NCI-H1930 (cell line): ENCODE data around the gene LRRC59.
"Not testable (repeated sequence)": the region's sequence is repeated elsewhere in the genome, so short reads cannot be mapped to it uniquely, and the experiment has no call there.

Experiments
- DNase-seq, 2 experiments: peaks; one replicate each; lab custom pipeline; 2025; lab: John Stamatoyannopoulos, UW

LRRC59 gene

GRCh38 chr17:50397111-50397918, at the start of gene LRRC59:
Gene LRRC59, minus strand, starts transcription at chr17:50397523. Its CDS starts 206 bp downstream, at chr17:50397317.
- peak; percentile 62 to 86 for DNase-seq

DNA sequence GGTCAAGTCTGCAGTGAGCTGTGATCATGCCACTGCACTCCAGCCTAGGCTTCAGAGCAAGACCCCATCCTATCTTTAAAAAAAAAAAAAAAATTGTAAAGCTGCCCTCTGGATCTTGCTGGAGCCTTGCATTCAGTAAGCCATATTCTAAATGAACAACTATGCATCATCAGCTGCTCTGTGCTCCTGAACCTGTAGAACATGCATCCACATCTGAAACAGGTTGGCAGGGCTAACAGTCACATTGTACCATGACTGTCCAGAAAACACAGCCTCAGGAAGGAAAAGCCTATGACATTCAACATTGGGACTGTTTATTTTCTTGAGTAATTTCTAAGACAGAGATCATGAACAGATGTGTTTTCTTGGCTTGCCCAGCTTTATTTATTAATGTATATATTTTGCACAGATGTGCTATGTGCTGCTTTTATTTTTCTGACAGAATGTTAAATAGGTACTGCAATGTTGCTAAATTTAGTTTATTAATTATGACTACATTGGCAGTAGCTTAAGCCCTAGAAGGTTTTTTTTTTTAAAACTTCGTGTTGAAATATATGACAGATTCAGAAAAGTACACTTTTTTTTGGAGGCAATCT, 48.5 kb upstream of the LRRC59 start:
- DNase-seq, result no peak

- DNase-seq, result no peak
Measured at GRCh38 chr17:50444841-50445715, 47.8 kb upstream of the LRRC59 start.

DNA sequence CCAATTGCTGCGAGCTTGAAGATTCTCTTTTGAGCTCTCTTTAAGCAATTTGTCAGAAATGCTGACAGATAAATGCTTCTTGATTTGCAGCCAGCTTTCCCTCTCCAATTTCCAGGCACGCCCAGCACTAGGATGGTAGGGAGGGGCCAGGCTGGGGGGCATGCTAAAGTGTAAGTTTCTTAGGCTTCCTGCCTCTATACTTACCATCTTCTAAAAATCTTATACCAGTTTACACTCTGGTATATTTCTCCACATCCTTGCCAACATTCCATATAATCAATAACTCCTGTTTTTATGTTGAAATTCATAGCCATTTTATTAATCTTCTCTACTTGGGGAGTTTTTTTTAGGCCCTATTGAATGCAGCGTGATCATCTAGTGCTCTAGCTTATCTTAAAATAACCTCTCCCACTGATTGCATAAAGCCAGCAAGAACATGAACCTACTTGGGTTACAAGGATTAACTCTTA, 46.2 kb upstream of the LRRC59 start:
- no peak for DNase-seq

DNA sequence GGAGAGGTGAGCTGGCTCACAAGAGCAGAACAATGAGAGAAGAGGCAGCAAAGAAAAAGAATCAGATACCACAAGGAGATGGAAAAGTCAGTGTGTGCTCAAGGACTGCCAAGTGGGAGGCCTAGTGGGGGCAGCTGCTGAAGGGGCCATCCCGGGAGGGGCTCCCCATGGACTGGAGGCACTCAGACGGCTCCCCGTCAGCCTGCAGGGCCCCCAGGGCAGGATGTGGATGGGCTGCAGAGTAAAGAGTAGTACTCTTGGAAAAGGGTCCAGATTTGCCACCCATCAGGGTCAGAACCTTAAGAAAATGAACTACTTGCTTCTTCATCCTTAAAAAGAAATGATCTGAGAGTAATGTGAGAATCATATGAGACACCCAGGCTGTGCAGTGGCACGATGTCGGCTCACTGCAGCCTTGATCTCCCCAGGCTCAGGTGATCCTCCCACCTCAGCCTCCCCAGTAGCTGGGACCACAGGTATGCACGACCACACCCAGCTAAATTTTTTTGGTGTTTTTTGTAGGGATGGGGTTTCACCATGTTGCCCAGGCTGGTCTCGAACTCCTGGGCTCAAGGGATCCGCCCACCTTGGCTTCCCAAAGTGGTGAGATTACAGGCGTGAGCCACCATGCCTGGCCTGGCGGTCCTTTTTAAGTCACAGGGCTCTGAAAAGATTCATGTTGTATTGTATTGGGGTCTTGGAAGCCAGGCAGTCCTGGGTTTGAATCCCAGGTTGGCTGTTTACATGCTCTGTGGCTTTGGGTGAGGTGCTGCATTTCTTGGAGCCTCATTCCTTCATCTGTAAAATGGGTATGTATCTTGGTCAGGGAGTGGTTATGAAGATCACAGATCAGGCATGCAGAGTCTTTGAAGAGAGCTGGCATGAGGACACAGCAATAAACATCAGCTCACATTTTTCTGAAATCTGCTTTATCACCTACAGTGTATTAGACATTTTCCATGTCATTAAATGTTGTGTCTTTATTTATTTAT, 43.8 kb upstream of the LRRC59 start:
- DNase-seq, result no peak

DNA sequence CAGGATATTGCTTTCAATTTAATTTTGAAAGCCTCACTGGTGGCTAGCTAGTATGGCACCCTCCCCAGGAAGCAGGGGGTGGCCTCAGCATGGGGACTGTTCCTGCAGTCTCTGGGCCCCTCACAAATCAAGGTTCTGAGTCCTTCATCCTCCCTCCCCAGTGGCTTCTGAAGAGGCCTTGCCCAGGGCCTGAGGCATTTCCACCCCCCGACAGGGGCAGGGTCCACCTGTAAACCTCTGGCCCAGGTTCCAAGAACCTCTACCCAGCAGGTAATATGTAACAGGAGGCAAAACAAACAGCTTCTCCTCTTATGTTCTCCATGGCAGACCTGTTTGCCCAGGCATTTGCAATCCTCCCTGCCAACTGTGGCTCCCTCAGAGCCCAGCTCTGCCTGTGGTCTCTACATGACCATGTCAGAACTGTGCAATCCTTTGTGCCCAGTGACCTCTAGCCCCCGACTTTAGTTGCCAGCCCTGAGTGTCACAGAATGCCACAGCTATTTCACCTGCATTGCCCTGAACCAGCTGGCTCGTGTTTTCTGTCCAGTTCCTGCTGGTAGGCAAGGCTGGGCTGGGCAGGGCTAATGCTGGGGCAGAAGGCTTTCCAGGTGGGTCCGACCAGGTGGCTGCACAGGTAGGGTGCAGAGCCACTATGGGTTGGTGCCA, 43.0 kb upstream of the LRRC59 start:
- no peak for DNase-seq

DNA sequence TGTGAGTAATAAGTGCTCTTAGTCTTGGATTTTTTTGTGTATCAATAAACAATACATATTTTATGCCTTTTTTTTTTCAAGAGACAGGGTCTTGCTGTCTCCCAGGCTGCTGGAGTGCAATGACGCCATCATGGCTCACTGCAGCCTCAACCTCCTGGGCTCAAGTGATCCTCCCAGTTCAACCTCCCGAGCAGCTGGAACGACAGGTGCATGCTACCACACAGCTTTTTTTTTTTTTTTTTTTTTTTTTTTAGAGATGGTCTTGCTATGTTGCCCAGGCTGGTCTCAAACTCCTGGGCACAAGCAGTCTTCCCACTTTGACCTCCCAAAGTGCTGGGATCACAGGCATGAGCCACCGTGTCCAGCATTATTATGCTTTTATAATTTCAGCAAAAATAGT, 41.7 kb upstream of the LRRC59 start:
- DNase-seq, result no peak

DNA sequence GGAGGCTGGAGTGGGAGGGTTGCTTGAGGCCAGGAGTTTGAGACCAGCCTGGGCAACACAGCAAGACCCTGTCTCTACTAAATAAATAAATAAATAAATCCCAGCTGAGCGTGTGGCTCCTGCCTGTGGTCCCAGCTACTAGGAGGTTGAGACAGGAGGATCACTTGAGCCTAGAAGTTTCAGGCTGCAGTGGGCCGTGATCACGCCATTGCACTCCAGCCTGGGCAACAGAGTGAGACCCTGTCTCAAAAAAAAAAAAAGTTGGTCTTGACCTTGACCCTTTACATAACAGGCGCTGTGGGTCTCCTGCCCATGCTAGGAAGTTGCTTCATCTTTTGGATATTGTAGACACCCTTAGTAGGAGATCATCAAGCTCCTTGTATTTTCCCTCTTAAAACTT, 40.1 kb upstream of the LRRC59 start:
- no peak for DNase-seq

DNA sequence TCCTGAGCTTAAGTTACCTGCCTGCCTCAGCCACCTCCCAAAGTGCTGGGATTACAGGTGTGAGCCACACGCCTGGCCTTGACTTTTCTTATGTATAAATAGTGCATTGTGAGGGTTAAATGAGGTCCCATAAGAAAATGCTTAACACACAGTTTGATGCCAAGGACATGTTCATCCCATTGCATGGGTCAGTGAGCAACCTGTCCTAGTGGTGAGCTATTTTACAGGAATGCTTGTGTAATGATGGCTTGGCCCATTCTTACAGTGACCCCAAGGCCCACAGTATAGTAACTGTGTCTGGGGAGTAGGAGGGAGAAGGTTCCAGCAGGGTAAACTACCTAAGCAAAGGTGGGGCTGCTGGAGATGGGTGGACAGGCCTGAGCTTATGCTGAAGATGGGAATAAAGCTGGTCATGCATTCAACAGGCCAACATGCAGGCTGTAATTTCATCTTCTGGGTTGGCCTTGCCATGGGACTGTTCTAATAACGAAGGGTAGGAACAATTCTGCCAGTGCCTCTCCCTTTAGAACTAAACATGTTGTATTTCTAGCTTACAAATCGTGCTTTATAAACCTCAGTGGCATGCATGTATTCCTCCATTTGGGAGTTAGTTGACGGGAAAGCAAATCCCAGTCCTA, 34.9 kb upstream of the LRRC59 start:
- no peak for DNase-seq

GRCh38 chr17:50430821-50431618, 33.7 kb upstream of the LRRC59 start:
- no peak for DNase-seq

- DNase-seq, result no peak
Measured at GRCh38 chr17:50429793-50430192, 32.5 kb upstream of the LRRC59 start.

- DNase-seq, result no peak
Measured at GRCh38 chr17:50428831-50429424, 31.6 kb upstream of the LRRC59 start.

DNA sequence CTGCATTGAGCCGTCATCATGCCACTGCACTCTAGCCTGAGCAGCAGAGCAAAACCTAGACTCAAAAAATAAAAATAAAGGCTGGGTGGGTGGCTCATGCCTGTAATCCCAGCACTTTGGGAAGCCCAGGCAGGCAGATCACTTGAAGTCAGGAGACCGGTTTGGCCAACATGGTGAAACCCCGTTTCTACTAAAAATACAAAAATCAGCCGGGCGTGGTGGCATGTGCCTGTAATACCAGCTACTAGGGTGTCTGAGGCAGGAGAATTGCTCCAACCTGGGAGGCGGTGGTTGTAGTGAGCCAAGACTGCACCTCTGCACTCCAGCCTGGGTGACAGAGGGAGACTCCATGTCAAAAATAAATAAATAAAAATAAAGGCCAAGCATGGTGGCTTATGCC, 30.8 kb upstream of the LRRC59 start:
- not testable (repeated sequence) for DNase-seq

DNA sequence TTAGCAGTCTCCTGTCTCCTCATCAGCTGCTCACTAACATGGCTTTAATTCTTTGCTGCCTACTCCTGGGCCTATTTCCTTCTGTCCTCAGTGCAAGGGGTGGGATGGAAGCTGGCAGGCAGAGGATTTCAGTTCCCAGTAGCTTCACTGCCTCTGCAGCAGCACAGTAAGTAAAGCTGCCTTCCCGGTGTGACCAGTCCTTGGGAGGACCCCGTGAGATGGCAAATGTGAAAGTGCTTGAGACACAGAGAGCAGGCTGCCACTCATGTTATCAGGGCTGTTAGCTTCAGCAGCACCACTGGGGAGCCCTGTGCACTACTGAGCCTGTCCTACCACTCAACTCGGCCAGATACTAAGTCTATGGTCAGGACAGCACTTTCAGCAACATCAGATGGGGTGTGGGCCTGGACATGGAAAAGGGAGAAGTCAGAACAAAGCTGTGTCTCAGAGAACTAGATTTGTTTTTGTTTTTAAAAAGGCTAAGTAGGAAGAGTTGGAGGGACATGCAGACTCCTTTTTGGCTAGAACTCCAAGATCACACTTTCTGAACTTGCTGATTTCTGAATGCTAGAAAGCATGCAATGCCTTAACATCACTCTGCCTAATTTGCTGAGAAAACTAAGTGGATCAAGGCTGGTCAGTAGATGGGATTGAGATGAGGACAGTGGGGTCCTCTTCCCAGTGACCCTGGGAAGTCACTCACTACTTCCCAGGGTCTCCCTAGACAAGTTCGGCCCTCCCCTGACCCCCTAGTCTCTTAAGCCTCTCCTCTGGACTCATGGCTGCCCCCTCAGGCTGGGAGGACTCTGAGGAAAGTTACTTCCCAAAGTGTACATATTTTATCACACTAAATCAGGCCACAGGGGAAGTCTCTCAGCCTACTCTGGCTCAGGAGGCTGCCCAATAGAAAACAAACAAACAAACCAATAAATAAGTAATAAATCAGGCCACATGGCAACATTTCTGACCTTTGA, 29.8 kb upstream of the LRRC59 start:
- no peak for DNase-seq

- DNase-seq, result no peak
Measured at GRCh38 chr17:50426472-50426782, 29.1 kb upstream of the LRRC59 start.

- no peak for DNase-seq
Measured at GRCh38 chr17:50425682-50426471, 28.6 kb upstream of the LRRC59 start, which contains the start of gene ACSF2. Gene ACSF2, plus strand, starts transcription at chr17:50426218. Its CDS starts 44 bp downstream, at chr17:50426262.
